GM23248 (cell line): Measurements from ENCODE around the gene ANKRD11. TPM values are rescaled to one million over a fixed set of nuclear protein-coding genes. Genes with fewer than 3 reads are reported as not detected.

Experiments
- DNase-seq: peaks from one replicate; pipeline ENCODE4 v3.0.0-alpha.2; 2015
- H2AFZ ChIP-seq: fragments of 200-600 bp; sonication (generic); 2 replicates; pipeline ENCODE4 v1.6.1; 2016; ENCODE audit warnings: antibody characterized with exemption
- H3F3A ChIP-seq: fragments of 200-600 bp; sonication (generic); 2 replicates; pipeline ENCODE4 v1.6.1; 2016; ENCODE audit warnings: mild to moderate bottlenecking, antibody characterized with exemption, mixed run types; ENCODE audit not compliant: insufficient read depth
- H3K27ac ChIP-seq: fragments of 200-600 bp; sonication (generic); 2 replicates; pipeline ENCODE4 v1.5.1; 2016; ENCODE audit warnings: mild to moderate bottlenecking
- H3K27me3 ChIP-seq: fragments of 200-600 bp; sonication (generic); replicated peaks from 2 replicates; pipeline ENCODE4 v1.6.1; 2016; ENCODE audit warnings: mild to moderate bottlenecking; ENCODE audit not compliant: insufficient read depth
- H3K36me3 ChIP-seq: fragments of 200-600 bp; sonication (generic); 2 replicates; pipeline ENCODE4 v1.6.1; 2016; ENCODE audit warnings: low read depth, mild to moderate bottlenecking
- H3K4me1 ChIP-seq: fragments of 200-600 bp; sonication (generic); 2 replicates; pipeline ENCODE4 v1.6.1; 2016; ENCODE audit warnings: mild to moderate bottlenecking; ENCODE audit not compliant: insufficient read depth
- H3K4me2 ChIP-seq: fragments of 200-600 bp; sonication (generic); one replicate; pipeline ENCODE4 v1.6.1; 2016; ENCODE audit warnings: mild to moderate bottlenecking; ENCODE audit not compliant: unreplicated experiment
- H3K4me3 ChIP-seq: fragments of 200-600 bp; sonication (generic); 2 replicates; pipeline ENCODE4 v1.5.1; 2016; ENCODE audit warnings: mild to moderate bottlenecking
- H3K79me2 ChIP-seq: fragments of 200-600 bp; sonication (generic); 2 replicates; pipeline ENCODE4 v1.6.1; 2016; ENCODE audit warnings: mild to moderate bottlenecking; ENCODE audit not compliant: insufficient read depth
- H3K9ac ChIP-seq: fragments of 200-600 bp; sonication (generic); 2 replicates; pipeline ENCODE4 v1.6.1; 2016; ENCODE audit warnings: mild to moderate bottlenecking
- H3K9me2 ChIP-seq: fragments of 200-600 bp; sonication (generic); 2 replicates; pipeline ENCODE4 v1.6.1; 2016; ENCODE audit warnings: mixed run types, mild to moderate bottlenecking, moderate library complexity; ENCODE audit not compliant: insufficient read depth
- H3K9me3 ChIP-seq: fragments of 200-600 bp; sonication (generic); one replicate; pipeline ENCODE4 v1.6.1; 2017; ENCODE audit warnings: low read depth
- H4K20me1 ChIP-seq: fragments of 200-600 bp; sonication (generic); 2 replicates; pipeline ENCODE4 v1.6.0; 2016; ENCODE audit not compliant: insufficient read depth
- EZH2 ChIP-seq: fragments of 200-600 bp; sonication (generic); IDR thresholded peaks from 2 replicates; pipeline ENCODE4 v1.6.1; 2018; ENCODE audit warnings: antibody characterized with exemption, mild to moderate bottlenecking; ENCODE audit not compliant: insufficient read depth, poor library complexity, severe bottlenecking
- EZH2phosphoT487 ChIP-seq: fragments of 200-600 bp; sonication (generic); IDR thresholded peaks from 2 replicates; pipeline ENCODE4 v1.6.1; 2018; ENCODE audit warnings: antibody characterized with exemption, moderate library complexity, mild to moderate bottlenecking, low read depth; ENCODE audit not compliant: insufficient read depth
- WGBS, 2 experiments: methylation state at CpG; one replicate each; pipeline ENCODE4 v1.1.6; 2015 to 2017; ENCODE audit warnings: low lambda C conversion rate in 2 of 2, low coverage in 1 of 2; ENCODE audit errors: missing lambda C conversion rate in 2 of 2; 5-methylcytosine and 5-hydroxymethylcytosine counted together
- in situ Hi-C: fragments of 300-500 bp; cut with MboI; formaldehyde crosslinking; loops from 2 replicates; pipeline ENCODE4 v1.15.0; 2020
- polyA plus RNA-seq: library from polyadenylated mRNA; unstranded; fragments of >200 nt; fragmentation: Nextera tagmentation; extraction: Ambion mirVana; gene quantifications from 2 replicates; pipeline ENCODE4 v1.2.1, GENCODE V29; 2016
- total RNA-seq: library from RNA; depleted of rRNA; stranded (reverse); fragments of >200 nt; shearing (Covaris generic); gene quantifications from 2 replicates; pipeline ENCODE4 v1.2.3, GENCODE V29; 2014

ANKRD11 gene
- total and polyA plus RNA-seq, 2 experiments from 2014 or later, result 39.3 to 84.7 TPM

DNA sequence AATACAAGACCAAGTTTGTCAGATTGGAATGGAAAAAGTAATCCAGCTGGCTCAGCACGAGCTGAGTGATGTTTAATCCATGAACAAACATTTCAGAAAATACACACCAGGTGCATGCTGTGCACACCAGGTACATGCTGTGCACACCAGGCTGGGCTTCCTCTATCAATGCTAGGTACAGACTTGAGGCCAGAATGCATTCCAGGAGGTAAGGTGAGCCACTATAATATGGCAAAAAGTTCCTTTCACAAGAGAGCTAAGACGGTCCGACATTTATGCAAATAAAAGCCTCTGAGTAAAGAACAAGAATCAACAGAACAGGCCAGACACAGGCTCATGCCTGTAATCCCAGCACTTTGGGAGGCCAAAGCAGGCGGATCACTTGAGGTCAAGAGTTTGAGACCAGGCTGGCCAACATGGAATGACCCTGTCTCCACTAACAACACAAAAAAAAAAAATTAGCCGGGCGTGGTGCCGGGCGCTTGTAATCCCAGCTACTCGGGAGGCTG, 144.7 kb downstream of the ANKRD11 start:
- in situ Hi-C loops, result loop anchor here (10.0 kb wide), 1 partner anchor 159 kb away; the partner anchor contains the start of gene SPG7
- 76% methylated on average over 9 of the region's 9 CpGs for whole genome bisulfite sequencing, 2 experiments
- DNase-seq, result no peak
- Histone ChIP-seq H3K27me3 (no peaks in the 10 kb centered on the region), H3K9me3 (no peaks in the 10 kb centered on the region), H3K9ac (no peak overlapping the region), H4K20me1 (peaks cover 68% of the 10 kb centered on the region), H3F3A (peaks cover 11% of the 10 kb centered on the region; the same call in 1 of the 2 replicates), H3K79me2 (peaks cover 100% of the 10 kb centered on the region), H3K4me2 (no peak overlapping the region), H3K9me2 (no peaks in the 10 kb centered on the region), H3K4me3 (no peak overlapping the region), H3K4me1 (peaks cover 20% of the 10 kb centered on the region), H3K36me3 (no peaks in the 10 kb centered on the region), H2AFZ (no peak overlapping the region), H3K27ac (no peak overlapping the region)
- no peak for TF ChIP-seq EZH2phosphoT487
- no peak for TF ChIP-seq EZH2

DNA sequence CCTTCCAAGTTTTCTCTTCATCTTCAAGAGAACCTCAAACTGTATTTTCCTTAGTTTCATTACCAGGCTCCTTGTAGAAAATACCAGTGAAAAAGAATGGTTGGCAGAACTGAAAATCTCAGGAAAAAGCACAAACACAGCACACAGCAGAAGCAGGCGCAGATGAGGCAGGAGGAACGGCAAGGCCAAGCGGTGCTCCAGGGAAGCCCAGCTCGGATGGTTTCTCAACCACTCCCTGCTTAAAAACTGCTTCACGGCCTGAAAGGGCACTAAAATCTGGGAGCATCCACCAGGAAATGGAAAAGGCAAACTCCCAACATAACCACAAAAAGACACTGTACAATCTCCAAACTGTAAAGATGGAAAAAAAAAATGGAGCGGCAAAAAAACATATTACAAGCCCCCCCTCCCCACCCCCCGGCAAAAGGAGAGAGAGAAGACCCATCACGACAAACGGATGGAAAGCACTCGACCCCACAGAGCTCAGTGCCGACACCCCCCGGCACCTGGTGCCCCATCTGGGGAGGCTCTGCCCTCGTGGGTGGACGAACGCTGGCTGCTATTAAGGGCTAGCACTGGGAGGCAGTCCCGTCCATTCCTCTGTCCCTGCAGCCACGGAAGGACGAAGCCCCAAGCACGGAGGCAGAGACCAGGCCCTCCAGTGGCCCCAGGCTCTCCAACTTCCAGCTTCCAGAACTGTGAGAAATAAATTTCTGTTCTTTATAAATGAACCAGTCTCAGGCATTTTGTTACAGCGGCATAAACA, 145.3 kb downstream of the ANKRD11 start:
- no peaks in the 10 kb centered on the region for H3K36me3 ChIP-seq
- no peaks in the 10 kb centered on the region for H3K27me3 ChIP-seq
- H4K20me1 ChIP-seq, result peaks cover 65% of the 10 kb centered on the region
- peak overlapping the region; percentile 38 for H3K27ac ChIP-seq
- peak overlapping the region; percentile 34 for H3K4me2 ChIP-seq
- WGBS, 2 experiments, result 43 to 47% methylated on average over 16 to 20 of the region's 20 CpGs
- no peak overlapping the region for H2AFZ ChIP-seq
- no peak for DNase-seq
- no peak for TF ChIP-seq EZH2
- TF ChIP-seq EZH2phosphoT487, result no peak
- H3K9me2 ChIP-seq, result no peaks in the 10 kb centered on the region
- H3K9me3 ChIP-seq, result no peaks in the 10 kb centered on the region
- H3K79me2 ChIP-seq, result peaks cover 100% of the 10 kb centered on the region
- H3K9ac ChIP-seq, result peak overlapping the region; percentile 46
- no peak overlapping the region for H3K4me3 ChIP-seq
- H3K4me1 ChIP-seq, result peaks cover 20% of the 10 kb centered on the region
- H3F3A ChIP-seq, result peaks cover 14% of the 10 kb centered on the region; the same call in 1 of the 2 replicates
- in situ Hi-C loops, result loop anchor here (10.0 kb wide), 1 partner anchor 160 kb away; the partner anchor contains the start of gene SPG7

DNA sequence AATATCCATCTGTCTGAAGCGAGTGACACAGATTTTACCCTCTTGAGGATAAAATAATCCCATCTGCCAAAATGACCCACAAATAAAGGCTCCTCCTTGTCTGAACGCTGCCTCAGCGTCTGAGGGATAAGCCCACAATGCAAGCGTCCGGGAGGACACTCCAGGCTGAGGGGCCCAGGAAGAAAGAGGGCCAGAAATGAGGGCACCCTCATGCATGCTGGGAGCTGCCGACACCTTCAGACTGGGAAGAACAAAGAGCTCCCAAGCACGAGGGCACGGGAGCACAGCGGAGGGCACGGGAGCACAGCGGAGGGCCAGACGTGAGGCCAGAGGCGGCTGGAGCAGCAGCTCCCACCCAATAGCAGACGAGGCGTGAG, 145.9 kb downstream of the ANKRD11 start:
- peaks cover 18% of the 10 kb centered on the region; the same call in 1 of the 2 replicates for H3F3A ChIP-seq
- no peaks in the 10 kb centered on the region for H3K36me3 ChIP-seq
- H3K9me2 ChIP-seq, result no peaks in the 10 kb centered on the region
- no peak overlapping the region for H3K4me3 ChIP-seq
- peaks cover 100% of the 10 kb centered on the region for H3K79me2 ChIP-seq
- H3K4me2 ChIP-seq, result peak overlapping the region; percentile 34
- in situ Hi-C loops, result loop anchor here (10.0 kb wide), 1 partner anchor 160 kb away; the partner anchor contains the start of gene SPG7
- peaks cover 20% of the 10 kb centered on the region for H3K4me1 ChIP-seq
- H3K9me3 ChIP-seq, result no peaks in the 10 kb centered on the region
- no peak for TF ChIP-seq EZH2
- no peak for TF ChIP-seq EZH2phosphoT487
- H3K9ac ChIP-seq, result peak overlapping the region; percentile 46
- H3K27ac ChIP-seq, result peak overlapping the region; percentile 38
- H3K27me3 ChIP-seq, result no peaks in the 10 kb centered on the region
- H2AFZ ChIP-seq, result no peak overlapping the region
- peak; percentile 44 for DNase-seq
- 30% methylated on average over 15 of the region's 15 CpGs for WGBS, 2 experiments
- H4K20me1 ChIP-seq, result peaks cover 67% of the 10 kb centered on the region

DNA sequence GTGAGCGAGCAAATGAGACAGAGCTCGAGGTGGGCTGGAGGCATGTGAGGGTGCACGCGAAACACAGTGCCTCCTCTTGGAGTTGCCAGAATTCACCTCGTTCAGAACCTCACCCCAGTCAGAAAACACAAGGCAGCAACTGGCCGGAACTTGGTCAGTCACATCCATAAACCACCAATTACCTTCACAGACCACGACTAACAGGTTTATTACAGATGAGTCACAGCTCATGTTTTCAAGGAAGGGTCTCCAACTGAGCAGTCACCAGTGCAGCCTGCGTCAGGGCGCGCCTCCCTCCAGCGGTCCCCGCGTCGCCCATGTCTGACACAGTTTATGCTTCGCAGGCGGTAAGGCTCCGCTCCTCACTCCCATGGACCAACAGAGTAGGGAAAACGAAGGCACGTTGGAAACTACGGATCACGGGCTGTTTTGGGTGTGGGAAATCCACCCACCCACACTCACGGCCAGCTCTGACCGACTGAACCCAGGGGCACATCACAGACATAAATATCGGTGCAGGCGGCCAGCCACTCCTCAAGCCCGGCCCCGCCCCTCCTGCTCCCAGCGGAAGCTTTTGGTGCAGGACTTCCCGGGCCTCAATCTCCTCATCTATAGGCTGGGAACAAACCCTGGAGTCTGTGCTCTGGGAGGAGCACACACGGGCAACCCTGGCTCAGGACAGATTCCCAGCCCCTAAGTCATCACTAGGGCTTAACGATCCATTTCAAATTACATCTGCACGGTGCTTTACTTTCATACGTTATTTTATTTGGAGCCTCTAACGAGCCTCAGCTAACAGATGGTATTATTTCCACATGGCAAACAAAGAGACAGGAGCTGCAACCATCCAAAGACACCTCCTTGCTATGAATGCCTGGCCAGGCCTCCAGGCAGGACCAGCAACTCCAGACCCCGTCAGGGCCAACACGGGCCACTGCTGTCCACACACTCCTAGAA, 146.6 kb downstream of the ANKRD11 start:
- H3K9me3 ChIP-seq, result no peaks in the 10 kb centered on the region
- peaks cover 21% of the 10 kb centered on the region; the same call in 1 of the 2 replicates for H3F3A ChIP-seq
- H2AFZ ChIP-seq, result no peak overlapping the region
- H3K9ac ChIP-seq, result peak overlapping the region; percentile 46
- 66 to 68% methylated on average over 35 to 36 of the region's 36 CpGs for WGBS, 2 experiments
- H4K20me1 ChIP-seq, result peaks cover 70% of the 10 kb centered on the region
- no peaks in the 10 kb centered on the region for H3K9me2 ChIP-seq
- H3K27me3 ChIP-seq, result no peaks in the 10 kb centered on the region
- in situ Hi-C loops, result loop anchor here (10.0 kb wide), 1 partner anchor 161 kb away; the partner anchor contains the start of gene SPG7
- no peaks in the 10 kb centered on the region for H3K36me3 ChIP-seq
- peak; percentile 46 for DNase-seq
- H3K4me1 ChIP-seq, result peaks cover 20% of the 10 kb centered on the region
- peaks cover 100% of the 10 kb centered on the region for H3K79me2 ChIP-seq
- no peak overlapping the region for H3K4me3 ChIP-seq
- TF ChIP-seq EZH2, result no peak
- TF ChIP-seq EZH2phosphoT487, result no peak
- H3K4me2 ChIP-seq, result peak overlapping the region; percentile 34
- H3K27ac ChIP-seq, result peak overlapping the region; percentile 38
